H7 (cell line): Measurements from ENCODE around the gene HS1BP3. TPM values are rescaled to one million over a fixed set of nuclear protein-coding genes. Genes with fewer than 3 reads are reported as not detected.

Source experiments
- DNase-seq: peaks from one replicate; pipeline ENCODE4 v3.0.0; 2012
- H3K27me3 ChIP-seq: 2 replicates; pipeline ENCODE4 v1.6.0; 2011; ENCODE audit warnings: mild to moderate bottlenecking, low read length; ENCODE audit not compliant: control insufficient read depth, insufficient read depth
- H3K36me3 ChIP-seq: replicated peaks from 2 replicates; pipeline ENCODE4 v1.5.1; 2011; ENCODE audit warnings: low read length; ENCODE audit not compliant: control insufficient read depth, insufficient read depth
- H3K4me3 ChIP-seq: 2 replicates; pipeline ENCODE4 v1.5.1; 2011; ENCODE audit warnings: low read depth, mild to moderate bottlenecking, control low read depth, low read length, moderate library complexity; ENCODE audit not compliant: insufficient read depth
- total RNA-seq: library from RNA; depleted of rRNA; stranded (reverse); fragments of >200 nt; shearing (Covaris generic); gene quantifications from 2 replicates; pipeline ENCODE4 v1.2.3, GENCODE V29; 2014; rRNA removed

Gene HS1BP3
- total RNA-seq, 1 experiment from 2014 or later, result 30.2 TPM

DNA sequence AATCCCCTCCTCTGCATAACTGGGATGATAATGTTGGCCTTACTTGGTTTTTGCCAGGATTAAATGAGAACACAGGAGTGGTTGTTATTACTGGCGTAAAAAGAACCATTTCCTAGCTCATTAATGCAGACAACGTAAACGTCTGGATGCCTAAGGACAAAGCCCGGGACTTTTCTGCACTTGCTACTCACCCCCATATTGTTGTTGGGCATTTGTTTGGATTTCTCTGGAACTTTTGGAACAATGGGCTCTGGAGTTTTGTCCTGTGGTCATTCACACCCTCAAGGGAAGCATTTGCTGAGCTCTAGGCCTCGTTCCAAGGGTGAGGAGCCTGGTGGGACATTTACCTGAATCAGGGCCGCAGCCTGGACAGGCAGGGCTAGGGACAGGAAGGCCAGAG, 76.0 kb downstream of the HS1BP3 start:
- Histone ChIP-seq H3K36me3 (no peaks in the 10 kb centered on the region), H3K27me3 (no peaks in the 10 kb centered on the region; the same call in 1 of the 2 replicates), H3K4me3 (no peak overlapping the region)
- no peak for DNase-seq

DNA sequence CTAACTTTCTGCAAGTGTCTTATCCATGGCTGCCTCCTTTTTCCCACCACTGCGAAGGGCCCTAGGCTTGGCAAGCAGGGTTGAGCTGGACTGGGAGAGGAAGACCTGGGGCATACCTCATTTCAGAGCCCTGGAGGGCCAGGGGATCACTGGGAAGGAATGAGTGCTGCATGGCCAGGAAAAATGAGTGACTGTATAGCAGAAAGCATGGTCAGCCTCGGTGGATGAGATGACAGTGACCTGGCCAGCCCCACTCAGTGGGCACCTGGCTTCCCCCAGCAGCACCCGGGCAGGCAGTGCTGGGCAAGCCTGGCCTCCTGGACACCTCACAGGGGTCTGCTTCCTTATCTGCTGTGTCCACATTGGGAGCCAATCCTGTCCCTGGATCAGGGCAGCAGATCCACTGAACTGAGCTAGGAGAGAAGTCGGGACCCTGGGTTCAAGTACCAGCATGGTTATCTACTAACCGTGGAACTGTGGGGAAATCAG, 76.4 kb downstream of the HS1BP3 start:
- Histone ChIP-seq H3K36me3 (no peaks in the 10 kb centered on the region), H3K4me3 (no peak overlapping the region), H3K27me3 (no peaks in the 10 kb centered on the region; the same call in 1 of the 2 replicates)
- DNase-seq, result no peak

DNA sequence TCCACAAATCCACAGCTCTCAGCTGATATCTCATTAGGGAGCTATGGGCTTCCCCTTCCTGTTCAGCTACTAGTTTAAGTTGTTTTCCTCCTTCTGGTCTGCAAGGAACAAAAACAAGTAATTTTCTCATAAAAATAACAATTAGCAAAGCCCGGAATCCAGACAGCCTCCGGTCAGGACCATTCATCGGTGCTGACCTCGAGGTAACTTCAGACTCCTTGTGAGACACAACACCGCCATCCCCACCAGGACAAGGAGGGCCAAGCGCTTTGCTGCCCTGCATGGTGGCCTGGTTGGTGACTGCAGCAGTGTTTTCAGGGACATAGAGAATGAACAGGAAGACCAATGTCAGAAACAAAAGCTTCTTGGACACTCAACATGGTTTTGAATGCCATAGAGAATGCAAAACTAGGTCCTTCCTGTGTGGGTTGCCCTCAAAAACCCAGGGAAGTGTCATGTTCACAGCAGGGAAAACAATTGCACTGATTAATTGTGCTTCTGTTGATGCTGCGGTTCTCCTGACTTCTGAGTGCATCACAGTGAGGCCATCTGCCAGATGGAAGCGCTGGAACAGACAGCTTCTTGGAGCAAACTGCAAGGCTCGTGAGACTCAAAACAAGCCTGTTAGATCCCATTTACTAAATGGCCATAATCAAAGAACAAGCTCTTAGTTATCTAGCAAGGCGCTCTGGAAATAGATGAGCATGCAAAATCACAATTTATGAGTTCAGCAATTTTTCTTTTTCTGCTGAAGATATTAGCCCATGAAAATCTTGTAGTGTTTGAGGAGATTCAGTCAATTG, 77.1 kb downstream of the HS1BP3 start:
- no peaks in the 10 kb centered on the region for H3K36me3 ChIP-seq
- DNase-seq, result no peak
- no peaks in the 10 kb centered on the region; the same call in 1 of the 2 replicates for H3K27me3 ChIP-seq
- H3K4me3 ChIP-seq, result no peak overlapping the region

DNA sequence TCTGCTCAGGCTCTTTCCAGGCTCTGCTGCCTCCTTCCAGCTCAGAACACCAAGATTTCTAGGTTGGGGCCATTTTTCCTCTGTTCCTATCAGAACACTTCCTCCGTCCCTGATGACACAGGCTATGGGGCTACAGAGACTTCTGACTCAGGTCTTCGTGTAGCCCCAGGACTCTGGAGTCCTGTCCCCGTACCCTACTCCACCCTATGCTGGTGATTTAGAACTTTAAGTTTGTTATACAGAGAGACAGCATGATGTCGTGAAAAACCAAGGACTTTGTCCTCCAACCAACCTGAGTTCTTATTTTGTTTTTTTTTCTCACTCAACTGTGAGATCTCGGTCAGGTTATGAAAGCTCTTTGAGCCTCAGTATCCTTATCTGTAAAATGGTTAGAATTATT, 78.7 kb downstream of the HS1BP3 start:
- Histone ChIP-seq H3K36me3 (no peaks in the 10 kb centered on the region), H3K4me3 (no peak overlapping the region), H3K27me3 (no peaks in the 10 kb centered on the region; the same call in 1 of the 2 replicates)
- no peak for DNase-seq

DNA sequence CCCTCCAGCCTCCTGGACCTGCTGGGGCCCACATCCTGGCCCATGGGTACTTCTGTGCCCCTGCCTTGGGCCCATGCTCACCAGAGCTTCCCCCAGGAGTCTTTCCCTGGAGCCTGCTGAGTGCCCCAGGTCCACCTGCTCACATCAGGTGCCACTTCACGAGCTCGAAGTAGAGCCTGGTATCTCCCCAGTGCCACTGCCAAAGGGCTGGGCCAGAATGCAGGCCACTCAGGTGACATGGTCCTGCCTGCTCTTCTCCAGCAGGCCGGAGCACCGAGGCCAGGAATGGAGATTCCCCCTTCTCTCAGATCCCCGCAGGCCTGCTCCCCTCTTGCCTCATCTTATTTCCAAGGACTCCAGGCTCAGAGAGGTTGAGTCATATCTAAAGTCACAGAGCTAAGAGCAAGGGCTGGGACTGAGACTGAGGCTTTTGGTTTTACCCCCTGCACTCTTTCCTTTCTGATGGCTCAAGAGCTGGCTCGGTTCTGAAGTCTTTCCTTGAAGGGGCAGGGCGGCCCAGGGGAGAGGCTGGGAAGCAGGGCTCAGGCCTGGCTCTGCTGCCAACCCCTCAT, 79.2 kb downstream of the HS1BP3 start:
- no peak for DNase-seq
- H3K27me3 ChIP-seq, result no peaks in the 10 kb centered on the region; the same call in 1 of the 2 replicates
- H3K4me3 ChIP-seq, result no peak overlapping the region
- H3K36me3 ChIP-seq, result no peaks in the 10 kb centered on the region

DNA sequence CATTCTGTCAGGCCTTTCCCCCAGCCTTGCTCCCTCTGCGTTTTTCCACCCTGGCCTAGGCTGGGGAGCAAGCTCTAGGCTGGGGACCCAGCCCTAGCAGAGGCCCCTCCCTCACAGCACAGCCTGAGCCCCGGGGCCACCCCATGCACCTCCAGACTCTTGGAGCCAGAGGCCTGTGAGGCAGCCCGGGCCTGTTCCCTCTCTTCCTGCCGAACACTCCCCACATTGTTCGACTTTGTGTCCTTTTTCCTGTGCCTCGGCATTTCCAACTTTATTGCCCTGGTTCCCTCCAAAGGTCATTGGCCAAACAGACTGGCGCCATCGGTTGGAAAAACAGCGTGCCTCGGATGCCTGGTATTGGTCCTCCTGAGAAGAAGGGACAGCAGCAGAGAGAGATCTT, 79.7 kb downstream of the HS1BP3 start:
- Histone ChIP-seq H3K4me3 (no peak overlapping the region), H3K36me3 (no peaks in the 10 kb centered on the region), H3K27me3 (no peaks in the 10 kb centered on the region; the same call in 1 of the 2 replicates)
- no peak for DNase-seq

DNA sequence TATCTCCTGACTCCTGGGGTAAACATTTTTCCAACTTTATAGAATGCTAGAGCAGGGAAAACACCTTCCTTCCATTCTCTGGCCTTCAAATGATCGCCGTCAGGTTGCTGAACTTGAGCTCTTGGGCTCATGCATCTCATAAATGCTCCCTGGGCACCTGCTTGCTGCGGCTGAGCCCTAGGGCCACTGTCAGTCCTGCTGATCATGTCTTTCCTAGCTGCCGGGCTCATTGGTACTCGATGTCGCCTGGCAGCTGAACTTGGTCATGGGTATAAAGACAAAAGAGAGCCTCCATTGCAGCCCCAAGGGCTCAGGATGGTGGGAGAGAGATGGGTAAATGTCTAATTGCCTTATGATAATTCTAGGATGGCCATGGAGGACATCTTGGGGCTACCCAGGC, 80.6 kb downstream of the HS1BP3 start:
- Histone ChIP-seq H3K36me3 (no peaks in the 10 kb centered on the region), H3K4me3 (no peak overlapping the region), H3K27me3 (no peaks in the 10 kb centered on the region; the same call in 1 of the 2 replicates)
- no peak for DNase-seq

DNA sequence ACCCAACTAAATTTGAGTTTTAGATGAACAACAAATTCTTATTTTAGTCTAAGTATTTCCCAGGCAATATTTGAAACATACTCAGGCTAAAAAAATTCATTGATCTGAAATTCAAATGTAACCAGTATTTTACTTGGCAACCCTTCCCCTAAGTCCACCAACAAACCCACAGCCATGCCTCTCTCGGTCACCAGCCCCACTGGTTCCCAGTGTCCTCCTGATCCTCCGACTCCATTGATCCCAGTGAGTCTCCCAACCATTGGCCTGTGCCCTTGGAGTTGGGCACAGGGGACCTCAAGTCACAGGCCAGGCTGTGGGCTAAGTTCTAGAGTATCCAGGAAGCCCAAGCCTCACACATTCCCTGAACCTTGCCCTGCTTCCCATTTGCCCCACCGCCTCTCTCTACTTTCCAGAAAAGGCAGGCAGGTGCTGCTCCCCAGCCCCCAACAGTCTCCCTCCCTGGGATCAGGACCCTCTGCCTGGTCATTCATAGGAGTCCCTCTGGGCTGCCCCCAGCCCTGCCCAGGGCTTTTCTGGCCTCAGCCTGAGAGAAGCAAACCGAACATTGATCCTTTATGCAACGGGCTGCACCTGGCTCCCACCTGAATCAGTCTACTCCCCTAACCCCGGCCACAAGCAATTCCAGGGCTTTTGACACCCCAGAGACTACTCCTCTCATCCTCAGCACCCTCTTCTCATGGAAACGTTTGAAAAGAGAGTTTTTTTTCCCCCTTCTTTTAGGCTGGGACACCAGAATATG, 81.3 kb downstream of the HS1BP3 start:
- H3K4me3 ChIP-seq, result no peak overlapping the region
- no peaks in the 10 kb centered on the region; the same call in 1 of the 2 replicates for H3K27me3 ChIP-seq
- no peak for DNase-seq
- no peaks in the 10 kb centered on the region for H3K36me3 ChIP-seq

DNA sequence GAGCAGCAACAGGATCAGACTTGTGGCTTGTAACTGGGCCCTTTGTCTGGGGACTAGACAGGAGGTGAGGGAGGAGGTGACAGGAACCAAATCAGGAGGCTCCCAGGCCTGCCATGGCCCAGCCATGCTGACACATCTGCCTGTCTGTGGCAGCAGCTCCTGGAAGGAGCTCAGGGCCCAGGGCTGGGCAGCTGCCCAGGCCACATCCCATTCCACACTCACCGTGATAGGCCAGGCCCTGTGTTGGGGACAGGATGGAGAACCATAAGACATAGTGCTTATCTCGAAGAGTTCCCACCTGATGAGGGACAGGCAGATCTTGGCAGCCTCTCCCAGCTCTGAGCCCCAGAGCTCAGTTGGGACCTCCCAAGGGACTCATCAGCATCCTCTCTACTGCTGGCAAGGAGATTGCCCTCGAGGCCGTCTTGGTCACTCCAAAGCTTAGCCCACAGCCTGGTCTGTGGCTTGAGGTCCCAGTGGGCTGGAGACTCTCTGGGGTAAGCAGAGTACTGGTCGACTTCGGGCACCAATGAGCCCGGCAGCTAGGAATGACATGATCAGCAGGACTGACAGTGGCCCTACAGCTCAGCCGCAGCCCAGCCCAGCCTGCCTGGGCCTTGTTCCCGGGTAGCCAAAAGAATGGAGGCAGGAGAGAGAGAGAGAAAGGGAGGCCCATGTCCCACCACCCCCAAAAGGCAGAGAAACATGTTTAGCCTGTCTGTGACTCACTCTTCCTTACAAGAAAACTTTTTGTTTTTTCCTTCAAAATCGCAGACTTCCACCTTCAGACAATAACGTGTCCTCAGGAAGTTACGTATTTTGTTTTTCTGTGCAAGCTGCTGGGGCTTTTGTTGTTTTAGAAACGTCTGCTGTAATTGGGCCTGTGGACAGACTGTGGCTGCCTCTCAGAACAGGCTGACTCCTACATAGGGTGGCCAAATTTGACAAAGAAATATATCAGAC, 82.1 kb downstream of the HS1BP3 start:
- Histone ChIP-seq H3K27me3 (no peaks in the 10 kb centered on the region; the same call in 1 of the 2 replicates), H3K36me3 (no peaks in the 10 kb centered on the region), H3K4me3 (no peak overlapping the region)
- no peak for DNase-seq

DNA sequence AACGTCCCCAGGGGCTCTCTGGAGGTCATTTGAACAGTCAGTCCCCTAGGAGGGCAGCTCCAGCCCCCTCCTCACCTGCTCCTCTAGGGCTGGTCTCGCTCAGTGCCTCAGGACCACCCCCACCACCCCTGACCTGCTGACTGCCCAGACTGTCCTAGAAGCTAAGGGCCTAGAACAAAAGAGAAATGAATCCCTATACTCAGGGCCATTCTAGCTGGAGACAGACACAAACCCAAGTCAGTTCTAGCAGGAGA, 83.0 kb downstream of the HS1BP3 start:
- Histone ChIP-seq H3K27me3 (no peaks in the 10 kb centered on the region; the same call in 1 of the 2 replicates), H3K4me3 (no peak overlapping the region), H3K36me3 (no peaks in the 10 kb centered on the region)
- DNase-seq, result no peak

Other genes starting within 250 kb of the HS1BP3 start
- gene RHOB, start 204.0 kb downstream of the HS1BP3 start, total RNA-seq, result 97.0 and 123 TPM in 2 replicates
- gene GDF7, start 16.0 kb upstream of the HS1BP3 start, total RNA-seq, result 1.4 TPM in 2 replicates
- 22.5 and 25.4 TPM in 2 replicates for gene LDAH, start 172.0 kb upstream of the HS1BP3 start, total RNA-seq